Mesendoderm (in vitro differentiated cells): Measurements from ENCODE around the gene ARSG.
"Not testable (repeated sequence)": the region's sequence is repeated elsewhere in the genome, so short reads cannot be mapped to it uniquely, and the experiment has no call there.

ENCODE experiments used
- DNase-seq: peaks from one replicate; pipeline ENCODE4 v3.0.0; 2013
- H2AK5ac ChIP-seq: 2 replicates; pipeline ENCODE4 v1.6.1; 2013; ENCODE audit warnings: low read length, inconsistent platforms
- H2BK120ac ChIP-seq: 2 replicates; pipeline ENCODE4 v1.6.1; 2013; ENCODE audit warnings: low read depth, mild to moderate bottlenecking, low read length, moderate library complexity, mixed read lengths
- H2BK15ac ChIP-seq: replicated peaks from 2 replicates; pipeline ENCODE4 v1.6.1; 2013; ENCODE audit warnings: low read depth, mild to moderate bottlenecking, moderate library complexity
- H2BK5ac ChIP-seq: 2 replicates; pipeline ENCODE4 v1.6.1; 2013; ENCODE audit warnings: low read length, inconsistent platforms
- H3K18ac ChIP-seq: 2 replicates; pipeline ENCODE4 v1.6.1; 2013; ENCODE audit warnings: mild to moderate bottlenecking, low read length, mixed read lengths
- H3K23ac ChIP-seq: one replicate; pipeline ENCODE4 v1.6.1; 2013; ENCODE audit warnings: low read length
- H3K27ac ChIP-seq: 2 replicates; pipeline ENCODE4 v1.5.1; 2013; ENCODE audit warnings: low read depth, mild to moderate bottlenecking, inconsistent platforms, low read length, moderate library complexity
- H3K27me3 ChIP-seq: 2 replicates; pipeline ENCODE4 v1.6.1; 2013; ENCODE audit warnings: low read length, control low read depth, mild to moderate bottlenecking, inconsistent platforms; ENCODE audit not compliant: insufficient read depth, poor library complexity
- H3K36me3 ChIP-seq: 2 replicates; pipeline ENCODE4 v1.6.1; 2013; ENCODE audit warnings: low read length, inconsistent platforms; ENCODE audit not compliant: control insufficient read depth, insufficient read depth
- H3K4ac ChIP-seq: one replicate; pipeline ENCODE4 v1.6.1; 2013; ENCODE audit warnings: low read depth, mild to moderate bottlenecking, low read length, moderate library complexity
- H3K4me1 ChIP-seq: 2 replicates; pipeline ENCODE4 v1.6.1; 2013; ENCODE audit warnings: low read depth, low read length, inconsistent platforms; ENCODE audit not compliant: control insufficient read depth
- H3K4me2 ChIP-seq: 2 replicates; pipeline ENCODE4 v1.6.1; 2013; ENCODE audit warnings: low read length
- H3K4me3 ChIP-seq: 2 replicates; pipeline ENCODE4 v1.5.1; 2013; ENCODE audit warnings: mild to moderate bottlenecking, low read length
- H3K56ac ChIP-seq: one replicate; pipeline ENCODE4 v1.6.1; 2013; ENCODE audit warnings: low read length
- H3K79me1 ChIP-seq: 2 replicates; pipeline ENCODE4 v1.6.1; 2013; ENCODE audit warnings: low read length, inconsistent platforms
- H3K79me2 ChIP-seq: 2 replicates; pipeline ENCODE4 v1.6.1; 2013; ENCODE audit warnings: mild to moderate bottlenecking, low read length; ENCODE audit not compliant: control insufficient read depth, insufficient read depth
- H3K9ac ChIP-seq: 2 replicates; pipeline ENCODE4 v1.6.1; 2013; ENCODE audit warnings: low read length, inconsistent platforms
- H4K5ac ChIP-seq: one replicate; pipeline ENCODE4 v1.6.1; 2013; ENCODE audit warnings: low read length
- H4K8ac ChIP-seq: one replicate; pipeline ENCODE4 v1.6.1; 2013; ENCODE audit warnings: low read depth, mild to moderate bottlenecking, control low read depth, low read length, moderate library complexity
- WGBS: extraction: QIAGEN DNeasy Blood & Tissue Kit; methylation state at CpG from one replicate; pipeline ENCODE4 v1.1.7; 2013; ENCODE audit warnings: low lambda C conversion rate, missing lambda C conversion rate; ENCODE audit not compliant: insufficient coverage; ENCODE audit errors: extremely low coverage; 5-methylcytosine and 5-hydroxymethylcytosine counted together

Gene ARSG

DNA sequence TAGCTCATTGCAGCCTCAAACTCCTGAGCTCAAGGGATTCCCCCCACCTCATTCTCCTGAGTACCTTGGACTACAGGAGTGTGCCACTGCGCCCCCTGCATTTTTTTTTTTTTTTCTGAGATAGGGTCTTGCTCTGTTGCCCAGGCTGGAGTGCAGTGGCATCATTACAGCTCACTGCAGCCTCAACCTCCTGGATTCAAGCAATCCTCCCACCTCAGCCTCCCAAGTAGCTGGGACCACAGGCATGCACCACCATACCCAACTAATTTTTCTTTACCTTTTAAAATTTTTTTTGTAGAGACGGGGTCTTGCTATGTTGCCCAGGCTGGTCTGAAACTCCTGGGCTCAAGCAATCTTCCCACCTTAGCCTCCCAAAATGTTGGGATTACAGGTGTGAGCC lies 84.9 kb downstream of the ARSG start:
- not testable (repeated sequence) for H2BK15ac ChIP-seq, DNase-seq, H4K8ac ChIP-seq, H3K36me3 ChIP-seq, H3K4me3 ChIP-seq, H3K27me3 ChIP-seq, H2BK5ac ChIP-seq, H3K56ac ChIP-seq, H3K79me2 ChIP-seq, H3K27ac ChIP-seq, H3K4ac ChIP-seq, H2AK5ac ChIP-seq, H3K79me1 ChIP-seq, H3K23ac ChIP-seq, H3K4me2 ChIP-seq, H3K18ac ChIP-seq, H3K9ac ChIP-seq, H2BK120ac ChIP-seq, H4K5ac ChIP-seq
- no CpG with 5 or more reads among the region's 2 CpGs for WGBS
- peaks cover 11% of the 10 kb centered on the region for H3K4me1 ChIP-seq

DNA sequence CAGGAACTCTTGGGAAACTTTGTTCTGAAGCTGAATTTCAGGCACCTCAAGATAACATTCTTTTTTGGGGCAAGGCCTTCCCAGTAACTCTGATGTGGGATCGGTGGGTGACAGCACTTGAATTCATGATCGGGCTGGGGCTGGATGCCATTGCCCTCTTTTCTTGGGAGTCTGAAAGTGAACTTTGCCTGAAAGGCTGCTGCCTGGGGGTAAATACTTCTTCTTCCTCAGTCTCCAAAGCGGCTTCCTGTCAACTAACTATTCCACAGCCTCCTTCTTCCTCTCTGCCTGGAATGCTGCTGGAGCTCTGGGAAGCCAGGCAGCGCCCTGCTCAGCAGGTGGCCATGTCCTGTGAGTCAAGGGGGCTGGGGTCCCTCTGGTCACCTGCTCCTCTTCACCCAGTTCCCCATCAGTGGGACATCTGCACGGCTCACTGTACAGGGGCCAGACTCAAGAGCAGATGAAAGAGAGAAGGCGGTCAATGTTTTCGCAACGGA lies 86.5 kb downstream of the ARSG start:
- Histone ChIP-seq H3K27ac (peak overlapping the region; percentile 42), H3K23ac (no peak overlapping the region), H2BK15ac (no peak overlapping the region), H4K5ac (no peak overlapping the region), H2AK5ac (no peak overlapping the region), H3K36me3 (no peaks in the 10 kb centered on the region), H3K4me3 (no peak overlapping the region), H3K4me2 (no peak overlapping the region), H3K4ac (no peak overlapping the region), H2BK5ac (peak overlapping the region; percentile 24), H3K79me1 (no peaks in the 10 kb centered on the region), H2BK120ac (no peak overlapping the region), H3K27me3 (no peaks in the 10 kb centered on the region), H3K56ac (peak overlapping the region; percentile 84), H3K4me1 (peaks cover 11% of the 10 kb centered on the region), H3K79me2 (no peaks in the 10 kb centered on the region), H3K18ac (no peak overlapping the region), H4K8ac (no peak overlapping the region), H3K9ac (no peak overlapping the region)
- peak; percentile 66 for DNase-seq
- no CpG with 5 or more reads among the region's 8 CpGs for WGBS

DNA sequence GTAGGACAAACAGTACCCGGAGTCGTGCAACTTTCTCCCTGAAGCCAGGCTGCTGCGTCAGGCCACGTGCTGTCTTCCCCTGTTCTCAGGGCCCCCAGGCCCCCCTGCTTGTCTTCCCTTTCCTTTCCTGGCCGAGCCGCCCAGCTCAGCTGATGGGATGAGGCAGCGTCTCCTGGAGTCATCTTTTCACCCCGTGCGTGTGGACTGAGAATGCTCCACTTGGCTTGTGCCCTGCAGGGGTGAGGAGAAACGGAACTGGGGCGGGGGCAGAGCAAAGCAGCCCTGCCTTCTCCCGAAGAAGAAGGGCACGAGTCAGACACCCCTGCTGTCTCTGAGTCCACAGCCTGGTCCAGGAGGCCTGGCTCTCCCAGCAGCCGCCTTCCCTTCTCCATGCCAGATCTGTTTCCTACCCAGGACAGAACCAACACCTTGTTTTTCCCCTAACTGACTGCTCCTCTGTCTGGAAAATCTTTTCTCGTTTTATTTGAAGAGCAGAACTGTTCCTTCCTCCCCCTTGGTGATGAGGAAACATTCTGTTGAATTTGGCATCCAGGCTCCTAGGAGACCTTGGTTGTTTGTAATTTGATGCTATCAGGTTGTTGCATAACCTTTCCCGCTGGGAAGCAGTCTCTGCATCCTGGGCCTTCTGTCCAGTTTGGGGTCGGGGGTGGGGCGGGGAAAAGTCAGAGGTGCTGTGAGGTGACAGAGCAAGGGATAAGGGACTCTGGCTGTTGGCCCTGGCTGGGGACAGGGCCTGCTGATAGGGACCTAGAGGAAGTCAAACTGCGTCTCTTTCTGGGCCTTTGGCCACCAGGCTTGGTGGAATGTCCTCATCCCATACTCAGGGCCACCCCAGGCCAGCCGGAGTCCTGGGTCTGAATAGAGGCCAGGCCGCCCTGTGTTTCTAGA lies 87.2 kb downstream of the ARSG start:
- Histone ChIP-seq H3K79me2 (no peaks in the 10 kb centered on the region), H3K9ac (no peak overlapping the region), H3K56ac (peak overlapping the region; percentile 84), H2BK120ac (no peak overlapping the region), H3K4me1 (peaks cover 11% of the 10 kb centered on the region), H2BK5ac (peak overlapping the region; percentile 24), H3K4me3 (no peak overlapping the region), H3K4ac (peak overlapping the region; percentile 66), H3K36me3 (no peaks in the 10 kb centered on the region), H3K23ac (no peak overlapping the region), H2BK15ac (no peak overlapping the region), H4K8ac (no peak overlapping the region), H3K4me2 (no peak overlapping the region), H3K79me1 (no peaks in the 10 kb centered on the region), H2AK5ac (no peak overlapping the region), H3K27ac (peak overlapping the region; percentile 42), H3K27me3 (no peaks in the 10 kb centered on the region), H4K5ac (no peak overlapping the region), H3K18ac (peak overlapping the region; percentile 76)
- WGBS, result no CpG with 5 or more reads among the region's 21 CpGs
- DNase-seq, result peak; percentile 94

DNA sequence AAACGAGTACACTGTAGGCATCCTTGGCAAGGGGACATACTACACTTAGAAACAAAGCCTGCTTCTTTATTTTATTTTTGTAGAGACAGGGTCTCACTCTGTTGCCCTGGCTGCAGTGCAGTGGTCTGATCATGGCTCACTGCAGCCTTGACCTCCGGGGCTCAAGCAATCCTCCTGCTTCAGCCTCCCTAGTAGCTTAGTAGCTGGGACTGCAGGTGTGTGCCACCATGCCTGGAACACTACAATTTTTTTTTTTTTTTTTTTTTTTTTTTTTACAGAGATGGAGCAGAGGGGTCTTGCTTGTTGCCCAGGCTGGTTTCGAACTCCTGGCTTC lies 87.8 kb downstream of the ARSG start:
- H4K5ac ChIP-seq, result no peak overlapping the region
- no peak overlapping the region for H2BK5ac ChIP-seq
- H3K56ac ChIP-seq, result peak overlapping the region; percentile 1
- no peak for DNase-seq
- no peak overlapping the region for H2AK5ac ChIP-seq
- H3K79me2 ChIP-seq, result no peaks in the 10 kb centered on the region
- peak overlapping the region; percentile 2 for H3K27ac ChIP-seq
- no peak overlapping the region for H2BK15ac ChIP-seq
- no peak overlapping the region for H3K9ac ChIP-seq
- no peak overlapping the region for H3K4me2 ChIP-seq
- peak overlapping the region; percentile 76 for H3K18ac ChIP-seq
- no peak overlapping the region for H2BK120ac ChIP-seq
- peaks cover 11% of the 10 kb centered on the region for H3K4me1 ChIP-seq
- WGBS, result no CpG with 5 or more reads among the region's 3 CpGs
- no peak overlapping the region for H3K23ac ChIP-seq
- H4K8ac ChIP-seq, result no peak overlapping the region
- H3K27me3 ChIP-seq, result no peaks in the 10 kb centered on the region
- H3K36me3 ChIP-seq, result no peaks in the 10 kb centered on the region
- H3K4me3 ChIP-seq, result no peak overlapping the region
- peak overlapping the region; percentile 66 for H3K4ac ChIP-seq
- H3K79me1 ChIP-seq, result no peaks in the 10 kb centered on the region

DNA sequence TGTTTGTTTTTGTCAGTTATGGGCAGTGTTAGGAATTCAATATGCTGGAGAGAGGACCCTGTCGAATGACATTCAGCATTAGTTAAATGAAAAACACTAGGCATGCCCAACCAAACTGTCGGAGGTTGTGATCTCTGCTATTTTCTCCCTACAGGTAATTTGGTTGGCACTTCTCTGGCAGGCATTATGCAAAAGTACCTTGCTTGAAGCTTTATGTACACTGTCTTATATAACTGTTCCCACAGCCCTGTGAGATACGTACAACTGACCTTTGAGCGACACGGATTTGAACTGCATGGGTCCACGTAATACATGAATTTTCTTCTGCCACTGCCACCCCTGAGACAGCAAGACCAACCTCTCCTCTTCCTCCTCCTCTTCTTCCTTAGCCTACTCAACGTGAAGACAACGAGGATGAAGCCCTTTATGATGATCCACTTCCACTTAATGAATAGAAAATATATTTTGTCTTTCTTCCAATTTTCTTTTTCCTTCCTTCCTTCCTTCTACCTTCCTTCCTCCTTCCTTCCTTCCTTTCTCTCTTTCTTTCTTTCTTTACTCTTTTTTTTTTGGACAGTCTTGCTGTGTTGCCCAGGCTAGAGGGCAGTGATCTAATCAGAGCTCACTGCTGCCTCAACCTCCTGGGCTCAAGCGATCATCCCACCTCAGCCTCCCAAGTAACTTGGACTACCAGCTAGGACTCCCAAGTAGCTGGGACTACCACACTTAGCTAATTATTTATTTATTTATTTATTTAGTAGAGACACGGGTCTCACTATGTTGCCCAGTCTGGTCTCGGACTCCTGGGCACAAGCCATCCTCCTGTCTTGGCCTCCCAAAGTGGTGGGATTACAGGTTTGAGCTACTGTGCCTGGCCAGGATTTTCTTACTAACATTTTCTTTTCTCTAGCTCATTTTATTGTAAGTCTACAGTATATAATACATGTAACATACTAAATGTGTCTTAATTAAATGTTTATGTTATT lies 88.7 kb downstream of the ARSG start:
- DNase-seq, result no peak
- WGBS, result no CpG with 5 or more reads among the region's 11 CpGs
- no peak overlapping the region for H2BK120ac ChIP-seq

More for the DNA sequence above, 88.7 kb downstream of the ARSG start:
- Histone ChIP-seq H2BK5ac (no peak overlapping the region), H3K23ac (no peak overlapping the region), H3K27ac (no peak overlapping the region), H3K56ac (no peak overlapping the region), H3K79me2 (no peaks in the 10 kb centered on the region), H4K8ac (no peak overlapping the region), H3K9ac (no peak overlapping the region), H3K36me3 (no peaks in the 10 kb centered on the region), H3K18ac (no peak overlapping the region), H3K4ac (no peak overlapping the region), H3K27me3 (no peaks in the 10 kb centered on the region), H3K4me2 (no peak overlapping the region), H2BK15ac (no peak overlapping the region), H2AK5ac (no peak overlapping the region), H3K4me3 (no peak overlapping the region), H3K79me1 (no peaks in the 10 kb centered on the region), H3K4me1 (peaks cover 11% of the 10 kb centered on the region), H4K5ac (no peak overlapping the region)
